Spleen (tissue), 7 donors: Measurements from ENCODE around the gene TRIM2.

Experiments
- CTCF ChIP-seq, 11 experiments: fragments of 200-600 bp in 7 of 11; fragments of 450-650 bp in 4 of 11; sonication (generic) in 4 of 11; IDR thresholded peaks in 8 of 11; conservative IDR thresholded peaks in 3 of 11; 1 replicate in 7 of 11; 2 replicates in 4 of 11; pipeline versions ENCODE4 v1.4.0 to v1.8.0; 2016 to 2021; ENCODE audit warnings: antibody characterized with exemption in 11 of 11, inconsistent platforms in 4 of 11, mild to moderate bottlenecking in 1 of 11
- POLR2A ChIP-seq, 3 donors: fragments of 450-650 bp; IDR thresholded peaks; one replicate each; pipeline ENCODE4 v1.5.1; 2017; ENCODE audit warnings: antibody characterized with exemption in 3 of 3, mild to moderate bottlenecking in 1 of 3
- donor health status: DM: no; HTN: no; CAD: no; lungs with moderate emphysema.
- donor health status: DM: no; HTN: no; CAD: no.
- donor health status: DM: no; HTN: no; CAD: no.

GRCh38 chr4:153265306-153266047 lies 61.2 kb downstream of the TRIM2 start:
- TF ChIP-seq CTCF (IDR thresholded peaks at IDR 0.05 in 8 of 11, conservative IDR thresholded peaks at IDR 0.05 in 3 of 11) (no peak), POLR2A (IDR thresholded peaks at IDR 0.05) (no peak)
